Immature natural killer cell (primary cell): ENCODE results near the gene ZNF225. TPM values are rescaled to one million over a fixed set of nuclear protein-coding genes. Genes with fewer than 3 reads are reported as not detected.
"Not testable (repeated sequence)": the region's sequence is repeated elsewhere in the genome, so short reads cannot be mapped to it uniquely, and the experiment has no call there.

Experiments used
- DNase-seq, 3 donors: peaks; one replicate each; pipeline ENCODE4 v3.0.0; 2022; ENCODE audit warnings: mixed read lengths in 1 of 3
- H3K27ac Mint-ChIP-seq, 6 donors: one replicate each; pipeline ENCODE4 v1.8.0; 2020; ENCODE audit warnings: mixed read lengths in 6 of 6, mild to moderate bottlenecking in 5 of 6, inconsistent platforms in 4 of 6, moderate library complexity in 3 of 6
- H3K27me3 Mint-ChIP-seq, 3 donors: one replicate each; pipeline ENCODE4 v1.8.0; 2020 to 2021; ENCODE audit warnings: low read depth in 3 of 3, mild to moderate bottlenecking in 3 of 3, mixed read lengths in 3 of 3, moderate library complexity in 3 of 3, inconsistent platforms in 1 of 3
- H3K36me3 Mint-ChIP-seq, 3 donors: one replicate each; pipeline ENCODE4 v1.8.0; 2020; ENCODE audit warnings: mixed read lengths in 3 of 3, inconsistent platforms in 2 of 3, mild to moderate bottlenecking in 2 of 3
- H3K4me1 Mint-ChIP-seq, 2 donors: one replicate each; pipeline ENCODE4 v1.8.0; 2020; ENCODE audit warnings: inconsistent platforms in 2 of 2, mild to moderate bottlenecking in 2 of 2, mixed read lengths in 2 of 2, moderate library complexity in 1 of 2
- H3K4me3 Mint-ChIP-seq, 5 donors: one replicate each; pipeline ENCODE4 v1.8.0; 2020; ENCODE audit warnings: mild to moderate bottlenecking in 5 of 5, mixed read lengths in 5 of 5, inconsistent platforms in 3 of 5, moderate library complexity in 3 of 5
- H3K9me3 Mint-ChIP-seq, 6 donors: one replicate each; pipeline ENCODE4 v1.8.0; 2020; ENCODE audit warnings: mild to moderate bottlenecking in 6 of 6, mixed read lengths in 6 of 6, inconsistent platforms in 4 of 6, moderate library complexity in 3 of 6
- polyA plus RNA-seq, 3 donors: library from polyadenylated mRNA; unstranded; fragments of 300-500 nt; fragmentation: Illumina TruSeq; gene quantifications; one replicate each; pipeline ENCODE4 v1.2.3, GENCODE V29; 2021

The ZNF225 gene
- polyA plus RNA-seq, 3 donors from 2014 or later = 1.2 to 4.8 (median 2.4) TPM

DNA sequence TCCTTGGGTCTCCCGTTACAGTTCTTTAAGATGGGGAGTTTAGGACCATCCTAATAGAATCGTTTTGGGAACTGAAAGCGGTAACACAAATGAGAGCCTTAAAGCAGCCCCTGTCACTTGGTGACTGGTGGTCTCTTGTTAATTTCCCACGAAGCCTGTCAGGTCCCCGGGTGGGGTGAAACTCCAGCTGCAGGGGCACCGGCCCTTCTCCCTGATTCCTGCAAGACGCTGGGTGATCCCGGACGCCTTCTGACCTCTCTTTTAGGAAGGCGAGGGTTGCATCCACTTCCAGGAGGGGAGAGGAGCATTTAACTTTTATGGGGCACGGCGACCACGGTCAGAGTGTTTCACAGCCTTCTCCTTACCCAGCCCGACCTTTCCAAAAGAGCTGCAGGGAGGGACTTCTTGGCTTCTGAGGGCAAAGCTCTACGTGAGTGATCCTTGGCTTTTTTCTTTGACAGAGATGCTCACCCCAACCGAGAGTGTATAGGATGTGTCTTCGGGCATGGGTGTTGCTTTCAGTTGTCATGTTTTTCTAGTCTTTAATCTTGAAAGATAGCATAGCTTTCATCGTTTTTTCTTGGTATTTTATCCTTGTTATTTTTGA, 688 bp downstream of the ZNF225 start:
- H3K9me3 Mint-ChIP-seq = peaks cover 1 to 29% (median 25%) of the 10 kb centered on the region in 6 donors
- H3K36me3 Mint-ChIP-seq = peaks cover 16 to 29% (median 24%) of the 10 kb centered on the region in 3 donors
- no peaks in the 10 kb centered on the region for H3K27me3 Mint-ChIP-seq
- H3K4me1 Mint-ChIP-seq = peaks cover 32 to 42% of the 10 kb centered on the region in 2 donors
- H3K4me3 Mint-ChIP-seq = peak overlapping the region; percentile 100
- H3K27ac Mint-ChIP-seq = peak overlapping the region; percentile 85 to 98 (median 94)
- DNase-seq = no peak

GRCh38 chr19:44121162-44121561, 8.0 kb downstream of the ZNF225 start:
- H3K27ac Mint-ChIP-seq, H3K27me3 Mint-ChIP-seq, DNase-seq, H3K4me3 Mint-ChIP-seq: not testable (repeated sequence)
- peaks cover 3 to 26% of the 10 kb centered on the region in 2 donors for H3K4me1 Mint-ChIP-seq
- peaks cover 84 to 89% (median 85%) of the 10 kb centered on the region in 3 donors for H3K36me3 Mint-ChIP-seq
- H3K9me3 Mint-ChIP-seq = peaks cover 15 to 49% (median 26%) of the 10 kb centered on the region in 6 donors

- Mint-ChIP-seq H3K4me1 (no peaks in the 10 kb centered on the region), H3K36me3 (peaks cover 9 to 33% (median 32%) of the 10 kb centered on the region in 3 donors), H3K4me3 (no peak overlapping the region), H3K27ac (no peak overlapping the region), H3K9me3 (peaks cover 25 to 49% (median 37%) of the 10 kb centered on the region in 6 donors), H3K27me3 (peaks cover 0 to 5% (median 3%) of the 10 kb centered on the region in 3 donors)
- DNase-seq = no peak
Observed at GRCh38 chr19:44131955-44132354, 18.8 kb downstream of the ZNF225 start.

DNA sequence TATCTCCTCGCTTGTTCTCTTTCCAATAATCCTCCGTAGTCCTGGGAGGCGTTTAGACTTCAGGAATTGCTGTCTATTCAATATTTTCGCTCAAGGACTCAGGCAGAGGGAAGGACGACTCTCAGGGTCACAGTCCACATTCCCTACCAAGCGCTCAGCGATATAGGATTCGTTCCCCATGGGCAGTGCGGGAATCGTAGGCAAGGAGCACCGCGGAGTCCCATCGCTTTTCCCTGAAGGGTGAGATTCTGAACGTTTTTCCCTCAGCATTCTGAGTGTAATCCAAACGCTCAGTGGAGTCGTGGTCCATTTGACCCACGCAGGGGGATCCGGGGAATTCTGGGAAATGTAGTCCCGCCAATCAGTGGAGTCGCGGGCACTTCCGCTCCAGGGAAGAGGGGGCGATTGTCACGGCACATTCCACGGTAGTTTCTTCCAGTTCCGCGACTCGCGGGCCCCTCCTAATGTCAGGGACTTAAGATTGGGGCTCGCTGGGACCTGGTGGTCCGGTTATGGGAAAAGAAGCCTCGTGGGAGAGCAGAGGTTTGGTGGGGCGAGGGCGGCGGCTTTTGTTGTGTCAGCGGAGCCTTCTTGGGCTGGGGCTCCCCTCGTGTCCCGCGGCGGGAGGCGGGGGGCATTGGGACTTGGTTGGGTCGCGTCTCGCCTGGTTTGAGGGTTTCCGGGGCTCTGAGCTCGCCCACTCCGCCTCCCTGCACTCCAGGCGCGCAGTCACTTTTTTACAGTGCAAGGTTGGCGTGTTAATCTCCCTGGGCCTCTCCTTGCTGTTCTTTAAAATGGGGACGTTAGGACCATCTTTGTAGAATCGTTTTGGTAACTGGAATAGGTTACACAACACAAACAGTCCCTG, 28.2 kb downstream of the ZNF225 start, which contains the start of gene ZNF234:
TSS of gene ZNF234 (plus strand) at position 364 of the 868 bp plus-strand sequence. CDS start 3,079 bp downstream, outside the sequence.
- Mint-ChIP-seq H3K36me3 (peaks cover 20 to 32% (median 26%) of the 10 kb centered on the region in 3 donors), H3K4me3 (peak within 1 kb of the TSS; percentile 89 to 96 (median 95)), H3K9me3 (peaks cover 0 to 10% (median 1%) of the 10 kb centered on the region in 6 donors), H3K27ac (peak within 1 kb of the TSS; percentile 85 to 93 (median 91)), H3K27me3 (peaks cover 0 to 2% (median 0%) of the 10 kb centered on the region in 3 donors), H3K4me1 (peaks cover 18 to 37% of the 10 kb centered on the region in 2 donors)
- peak; percentile 66 to 74 (median 71) for DNase-seq

DNA sequence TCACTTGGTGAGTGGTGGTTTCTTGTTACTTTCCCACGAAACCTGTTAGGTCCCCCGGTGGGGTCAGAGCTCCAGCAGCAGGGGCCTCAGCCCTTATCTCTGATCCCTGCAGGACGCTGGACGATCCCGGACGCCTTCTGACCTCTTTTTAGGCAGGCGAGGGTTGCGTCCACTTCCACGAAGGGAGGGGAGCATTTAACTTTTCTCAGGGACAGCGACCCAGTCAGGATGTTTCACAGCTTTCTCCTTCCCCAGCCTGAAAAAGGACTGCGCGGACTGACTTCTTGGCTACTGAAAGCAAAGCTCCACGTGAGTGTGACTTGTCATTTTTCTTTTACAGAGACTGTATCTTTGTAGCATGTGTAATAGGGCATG, 28.8 kb downstream of the ZNF225 start:
- no peak for DNase-seq
- Mint-ChIP-seq H3K36me3 (peaks cover 20 to 32% (median 26%) of the 10 kb centered on the region in 3 donors), H3K27ac (peak overlapping the region; percentile 85 to 93 (median 91))

DNA sequence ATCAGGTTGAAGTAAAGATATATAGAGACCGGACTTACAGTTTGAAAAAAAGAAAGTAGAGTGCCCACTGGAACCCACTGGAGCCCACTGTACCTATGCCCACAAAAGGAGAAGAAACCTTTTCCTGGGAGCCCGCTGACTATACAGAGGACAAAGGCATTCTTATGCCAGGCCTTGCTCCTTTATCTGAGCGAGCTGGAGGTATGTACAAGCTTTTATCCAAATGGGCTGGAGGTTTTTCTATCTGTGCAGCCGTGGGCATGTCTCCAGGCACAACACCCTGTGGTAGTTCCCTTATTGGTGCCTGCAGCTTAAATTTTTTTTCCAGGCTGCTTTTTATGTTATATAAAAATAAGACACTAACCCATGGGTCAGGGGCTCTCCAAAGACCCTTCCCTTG, 36.6 kb downstream of the ZNF225 start:
- no peak overlapping the region for H3K27ac Mint-ChIP-seq
- H3K9me3 Mint-ChIP-seq = peaks cover 3 to 12% (median 7%) of the 10 kb centered on the region in 6 donors

More for the DNA sequence above, 28.8 kb downstream of the ZNF225 start:
- peaks cover 18 to 37% of the 10 kb centered on the region in 2 donors for H3K4me1 Mint-ChIP-seq
- peaks cover 0 to 7% (median 0%) of the 10 kb centered on the region in 6 donors for H3K9me3 Mint-ChIP-seq
- H3K4me3 Mint-ChIP-seq = peak overlapping the region; percentile 89 to 96 (median 95)
- no peaks in the 10 kb centered on the region for H3K27me3 Mint-ChIP-seq

DNA sequence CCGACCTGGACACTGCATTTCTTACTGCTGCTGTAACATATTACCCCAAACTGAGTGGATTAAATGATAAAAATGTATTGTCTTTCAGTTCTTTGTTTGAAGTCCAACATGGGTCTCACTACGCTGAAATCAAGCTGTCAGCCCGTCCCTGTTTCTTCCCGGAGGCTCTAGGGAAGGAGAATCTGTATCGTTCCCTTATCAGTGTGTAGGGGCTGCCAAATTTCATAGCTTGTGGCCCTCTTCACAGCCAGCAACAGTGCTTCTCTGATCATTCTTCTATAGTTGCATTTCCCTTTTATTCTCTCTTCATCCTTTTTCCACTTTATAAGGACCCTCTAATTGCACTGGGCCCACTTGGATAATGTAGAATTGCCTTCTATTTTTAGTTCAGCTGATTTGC, 38.3 kb downstream of the ZNF225 start:
- Mint-ChIP-seq H3K4me1 (no peaks in the 10 kb centered on the region), H3K4me3 (no peak overlapping the region), H3K27ac (no peak overlapping the region), H3K36me3 (peaks cover 75 to 82% (median 81%) of the 10 kb centered on the region in 3 donors), H3K27me3 (no peaks in the 10 kb centered on the region), H3K9me3 (peaks cover 10 to 26% (median 19%) of the 10 kb centered on the region in 6 donors)
- DNase-seq = no peak

More for the DNA sequence above, 36.6 kb downstream of the ZNF225 start:
- Mint-ChIP-seq H3K36me3 (peaks cover 80 to 87% (median 85%) of the 10 kb centered on the region in 3 donors), H3K4me3 (no peak overlapping the region), H3K4me1 (no peaks in the 10 kb centered on the region), H3K27me3 (no peaks in the 10 kb centered on the region)
- no peak for DNase-seq

DNA sequence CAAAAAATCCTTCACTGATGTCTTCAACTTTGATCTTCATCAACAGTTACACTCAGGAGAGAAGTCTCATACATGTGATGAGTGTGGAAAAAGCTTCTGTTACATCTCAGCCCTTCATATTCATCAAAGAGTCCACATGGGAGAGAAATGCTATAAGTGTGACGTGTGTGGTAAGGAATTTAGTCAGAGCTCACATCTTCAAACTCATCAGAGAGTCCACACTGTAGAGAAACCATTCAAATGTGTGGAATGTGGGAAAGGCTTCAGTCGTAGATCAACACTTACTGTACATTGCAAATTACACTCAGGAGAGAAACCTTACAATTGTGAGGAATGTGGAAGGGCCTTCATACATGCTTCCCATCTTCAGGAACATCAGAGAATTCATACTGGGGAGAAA, 43.3 kb downstream of the ZNF225 start:
- peaks cover 28 to 70% (median 58%) of the 10 kb centered on the region in 6 donors for H3K9me3 Mint-ChIP-seq

GRCh38 chr19:44163789-44164188, 50.6 kb downstream of the ZNF225 start:
- H3K36me3 Mint-ChIP-seq = peaks cover 20 to 25% (median 24%) of the 10 kb centered on the region in 3 donors
- H3K27ac Mint-ChIP-seq = no peak overlapping the region
- no peak overlapping the region for H3K4me3 Mint-ChIP-seq
- no peak for DNase-seq
- peaks cover 10 to 65% (median 29%) of the 10 kb centered on the region in 6 donors for H3K9me3 Mint-ChIP-seq
- H3K27me3 Mint-ChIP-seq = peaks cover 0 to 7% (median 3%) of the 10 kb centered on the region in 3 donors
- peaks cover 34 to 44% of the 10 kb centered on the region in 2 donors for H3K4me1 Mint-ChIP-seq

More for the DNA sequence above, 43.3 kb downstream of the ZNF225 start:
- H3K27ac Mint-ChIP-seq = no peak overlapping the region
- no peak for DNase-seq
- no peaks in the 10 kb centered on the region for H3K4me1 Mint-ChIP-seq
- peaks cover 58 to 67% (median 63%) of the 10 kb centered on the region in 3 donors for H3K36me3 Mint-ChIP-seq
- no peak overlapping the region for H3K4me3 Mint-ChIP-seq
- H3K27me3 Mint-ChIP-seq = no peaks in the 10 kb centered on the region

- H3K9me3 Mint-ChIP-seq = peaks cover 10 to 60% (median 27%) of the 10 kb centered on the region in 6 donors
- DNase-seq = no peak
- H3K4me1 Mint-ChIP-seq = peaks cover 34 to 45% of the 10 kb centered on the region in 2 donors
- H3K4me3 Mint-ChIP-seq = peak overlapping the region; percentile 97 to 98 (median 98)
- H3K36me3 Mint-ChIP-seq = peaks cover 23 to 29% (median 28%) of the 10 kb centered on the region in 3 donors
- peaks cover 0 to 7% (median 3%) of the 10 kb centered on the region in 3 donors for H3K27me3 Mint-ChIP-seq
- H3K27ac Mint-ChIP-seq = peak overlapping the region; percentile 96 to 99 (median 98)
Observed at GRCh38 chr19:44164327-44164672, 51.1 kb downstream of the ZNF225 start.

DNA sequence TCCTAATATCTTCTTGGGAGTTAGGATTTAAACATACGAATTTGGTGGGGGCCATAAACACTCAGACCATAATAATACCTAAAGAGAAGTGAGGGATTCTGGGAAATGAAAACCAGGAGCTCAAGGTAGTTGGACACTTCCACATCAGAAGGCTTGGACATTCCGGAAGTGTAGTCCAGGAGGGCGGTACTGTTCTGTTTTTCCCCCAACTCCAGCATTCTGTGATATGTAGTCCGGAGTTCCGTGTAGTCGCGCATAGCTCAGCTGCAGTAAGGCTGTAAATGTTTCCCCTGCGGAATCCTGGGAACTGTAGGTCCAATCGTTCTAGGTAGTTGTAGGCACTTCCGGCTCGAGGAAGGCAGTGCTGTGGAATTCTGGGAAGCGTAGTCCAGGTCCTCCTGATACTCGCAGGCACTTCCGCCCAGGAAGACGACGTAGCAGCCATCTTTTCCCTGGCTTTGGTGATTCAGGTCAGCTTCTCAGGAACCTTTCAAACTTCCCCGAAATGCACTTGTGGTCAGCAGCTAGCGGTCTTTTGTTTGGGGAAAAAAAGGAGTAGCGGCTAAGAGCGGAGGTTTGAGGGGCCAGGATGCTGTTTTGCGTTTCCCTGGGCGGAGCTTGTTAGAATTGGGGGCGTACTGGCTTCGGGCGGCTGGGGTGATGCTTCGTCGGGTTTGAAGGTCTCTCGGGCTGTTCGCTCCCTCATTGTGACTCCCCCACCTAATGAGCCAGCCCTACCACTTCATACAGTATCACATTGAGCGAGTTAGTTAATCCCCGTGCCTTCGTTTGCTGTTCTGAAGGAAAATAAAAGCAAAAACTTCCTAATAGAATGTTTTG, 51.7 kb downstream of the ZNF225 start, which contains the start of gene ZNF226:
TSS of gene ZNF226 (plus strand) at position 428 of the 840 bp plus-strand sequence. CDS start 4,981 bp downstream, outside the sequence.
- DNase-seq = peak; percentile 76 to 85 (median 82)
- peak within 1 kb of the TSS; percentile 97 to 98 (median 98) for H3K4me3 Mint-ChIP-seq
- H3K27ac Mint-ChIP-seq = peak within 1 kb of the TSS; percentile 96 to 99 (median 98)
- peaks cover 34 to 45% of the 10 kb centered on the region in 2 donors for H3K4me1 Mint-ChIP-seq
- peaks cover 0 to 7% (median 3%) of the 10 kb centered on the region in 3 donors for H3K27me3 Mint-ChIP-seq
- peaks cover 29 to 35% (median 34%) of the 10 kb centered on the region in 3 donors for H3K36me3 Mint-ChIP-seq
- H3K9me3 Mint-ChIP-seq = peaks cover 10 to 61% (median 25%) of the 10 kb centered on the region in 6 donors

DNA sequence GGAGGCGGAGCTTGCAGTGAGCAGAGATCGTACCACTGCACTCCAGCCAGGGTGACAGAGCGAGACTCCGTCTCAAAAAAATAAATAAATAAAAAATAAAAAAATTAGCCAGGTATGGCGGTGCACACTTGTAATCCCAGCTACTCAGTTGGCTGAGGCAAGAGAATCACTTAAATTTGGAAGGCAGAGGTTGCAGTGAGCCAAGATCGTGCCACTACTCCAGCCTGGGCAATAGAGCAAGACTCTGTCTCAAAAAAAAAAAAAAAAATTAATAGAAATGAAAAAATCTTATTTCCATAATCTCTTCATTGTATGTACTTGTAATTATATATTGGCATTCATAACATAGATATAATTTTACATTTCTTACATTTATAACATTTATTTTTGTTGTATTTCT, 57.5 kb downstream of the ZNF225 start:
- peaks cover 27 to 64% (median 45%) of the 10 kb centered on the region in 6 donors for H3K9me3 Mint-ChIP-seq
- H3K4me3 Mint-ChIP-seq = not testable (repeated sequence)

More for the DNA sequence above, 57.5 kb downstream of the ZNF225 start:
- DNase-seq, H3K27me3 Mint-ChIP-seq, H3K27ac Mint-ChIP-seq: not testable (repeated sequence)
- peaks cover 77 to 85% (median 82%) of the 10 kb centered on the region in 3 donors for H3K36me3 Mint-ChIP-seq
- H3K4me1 Mint-ChIP-seq = peaks cover 20 to 28% of the 10 kb centered on the region in 2 donors
